ENCODE measurements around the gene DSG2.

DSG2 gene

GRCh38 chr18:31565782-31566512, 68.0 kb downstream of the DSG2 start:
- H3K27ac ChIP-seq, result no peak overlapping the region
- no peak for TF ChIP-seq CTCF (IDR thresholded peaks at IDR 0.05)
- H3K4me3 ChIP-seq, result no peak overlapping the region
- DNase-seq (ENCODE audit: low spot score), result no peak

- Histone ChIP-seq H3K4me3 (no peak overlapping the region), H3K27ac (no peak overlapping the region)
- TF ChIP-seq CTCF (IDR thresholded peaks at IDR 0.05), result no peak
- no peak for DNase-seq (ENCODE audit: low spot score)
Measured at GRCh38 chr18:31566576-31567306, 68.8 kb downstream of the DSG2 start.

- Histone ChIP-seq H3K27ac (no peak overlapping the region), H3K4me3 (no peak overlapping the region)
- no peak for TF ChIP-seq CTCF (IDR thresholded peaks at IDR 0.05)
- no peak for DNase-seq (ENCODE audit: low spot score)
Measured at GRCh38 chr18:31572368-31572767, 74.4 kb downstream of the DSG2 start.

- H3K4me3 ChIP-seq, result no peak overlapping the region
- DNase-seq (ENCODE audit: low spot score), result no peak
- no peak overlapping the region for H3K27ac ChIP-seq
- TF ChIP-seq CTCF (IDR thresholded peaks at IDR 0.05), result no peak
Measured at GRCh38 chr18:31573051-31573450, 75.1 kb downstream of the DSG2 start.

GRCh38 chr18:31574359-31574758, 76.4 kb downstream of the DSG2 start:
- no peak for DNase-seq (ENCODE audit: low spot score)
- TF ChIP-seq CTCF (IDR thresholded peaks at IDR 0.05), result no peak
- no peak overlapping the region for H3K27ac ChIP-seq
- H3K4me3 ChIP-seq, result no peak overlapping the region

- Histone ChIP-seq H3K27ac (no peak overlapping the region), H3K4me3 (no peak overlapping the region)
- TF ChIP-seq CTCF (IDR thresholded peaks at IDR 0.05), result no peak
- no peak for DNase-seq (ENCODE audit: low spot score)
Measured at GRCh38 chr18:31575515-31576257, 77.7 kb downstream of the DSG2 start.
